ENCODE data around the gene TTLL10.

- TF ChIP-seq ZNF384 (IDR thresholded peaks at IDR 0.05) (no peak), NFRKB (IDR thresholded peaks at IDR 0.05) (no peak), CTBP1 (IDR thresholded peaks at IDR 0.05; ENCODE audit: borderline replicate concordance) (no peak), SP1 (IDR thresholded peaks at IDR 0.05) (no peak), ELF4 (IDR thresholded peaks at IDR 0.05) (no peak), LEF1 (IDR thresholded peaks at IDR 0.05; ENCODE audit: borderline replicate concordance) (no peak), FOXM1 (IDR thresholded peaks at IDR 0.05; ENCODE audit: borderline replicate concordance) (no peak), L3MBTL2 (conservative IDR thresholded peaks at IDR 0.05) (no peak), SUZ12 (IDR thresholded peaks at IDR 0.05) (no peak), HDGF (IDR thresholded peaks at IDR 0.05; ENCODE audit: borderline replicate concordance) (no peak), ARNT (IDR thresholded peaks at IDR 0.05) (no peak), FOXA1 (IDR thresholded peaks at IDR 0.05) (no peak), BHLHE40 (IDR thresholded peaks at IDR 0.05; ENCODE audit: borderline replicate concordance) (no peak)
- TF ChIP-seq, protein P1, sequence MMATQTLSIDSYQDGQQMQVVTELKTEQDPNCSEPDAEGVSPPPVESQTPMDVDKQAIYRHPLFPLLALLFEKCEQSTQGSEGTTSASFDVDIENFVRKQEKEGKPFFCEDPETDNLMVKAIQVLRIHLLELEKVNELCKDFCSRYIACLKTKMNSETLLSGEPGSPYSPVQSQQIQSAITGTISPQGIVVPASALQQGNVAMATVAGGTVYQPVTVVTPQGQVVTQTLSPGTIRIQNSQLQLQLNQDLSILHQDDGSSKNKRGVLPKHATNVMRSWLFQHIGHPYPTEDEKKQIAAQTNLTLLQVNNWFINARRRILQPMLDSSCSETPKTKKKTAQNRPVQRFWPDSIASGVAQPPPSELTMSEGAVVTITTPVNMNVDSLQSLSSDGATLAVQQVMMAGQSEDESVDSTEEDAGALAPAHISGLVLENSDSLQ (IDR thresholded peaks at IDR 0.05) = no peak
These were observed 72.3 kb downstream of the TTLL10 start for GRCh38 chr1:1245817-1246576.

All from HEK293T (cell line).